Measurements from ENCODE around the gene INSM1.

DNA sequence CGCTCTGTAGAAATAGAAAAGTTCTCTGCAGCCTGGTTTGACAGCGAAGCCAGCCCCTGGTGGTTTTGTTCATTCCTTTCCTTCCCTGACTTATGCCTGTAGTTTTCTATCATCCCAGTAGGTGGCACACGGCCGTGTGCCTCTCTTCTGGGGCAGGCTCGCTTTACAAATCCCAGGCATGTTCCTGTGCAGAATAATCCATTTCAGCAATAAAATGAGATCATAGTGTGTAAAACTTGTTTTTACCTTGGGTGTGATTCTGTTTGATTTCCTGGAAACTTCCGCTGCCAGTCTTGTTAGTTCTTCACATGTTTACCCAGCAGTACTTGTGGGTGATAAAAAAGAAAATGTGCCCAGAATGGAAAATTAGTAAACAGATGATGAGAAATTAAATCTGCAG is 7.4 kb upstream of the INSM1 start:
- TF ChIP-seq, protein P1, sequence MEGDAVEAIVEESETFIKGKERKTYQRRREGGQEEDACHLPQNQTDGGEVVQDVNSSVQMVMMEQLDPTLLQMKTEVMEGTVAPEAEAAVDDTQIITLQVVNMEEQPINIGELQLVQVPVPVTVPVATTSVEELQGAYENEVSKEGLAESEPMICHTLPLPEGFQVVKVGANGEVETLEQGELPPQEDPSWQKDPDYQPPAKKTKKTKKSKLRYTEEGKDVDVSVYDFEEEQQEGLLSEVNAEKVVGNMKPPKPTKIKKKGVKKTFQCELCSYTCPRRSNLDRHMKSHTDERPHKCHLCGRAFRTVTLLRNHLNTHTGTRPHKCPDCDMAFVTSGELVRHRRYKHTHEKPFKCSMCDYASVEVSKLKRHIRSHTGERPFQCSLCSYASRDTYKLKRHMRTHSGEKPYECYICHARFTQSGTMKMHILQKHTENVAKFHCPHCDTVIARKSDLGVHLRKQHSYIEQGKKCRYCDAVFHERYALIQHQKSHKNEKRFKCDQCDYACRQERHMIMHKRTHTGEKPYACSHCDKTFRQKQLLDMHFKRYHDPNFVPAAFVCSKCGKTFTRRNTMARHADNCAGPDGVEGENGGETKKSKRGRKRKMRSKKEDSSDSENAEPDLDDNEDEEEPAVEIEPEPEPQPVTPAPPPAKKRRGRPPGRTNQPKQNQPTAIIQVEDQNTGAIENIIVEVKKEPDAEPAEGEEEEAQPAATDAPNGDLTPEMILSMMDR (IDR thresholded peaks at IDR 0.05) = peak in 1 of 3 donors; percentile 27
- no peak for TF ChIP-seq POLR2A (IDR thresholded peaks at IDR 0.05)
- TF ChIP-seq EP300 (IDR thresholded peaks at IDR 0.05) = no peak
